K562 (cell line): ENCODE data around the gene AKAP14. TPM values are rescaled to one million over a fixed set of nuclear protein-coding genes. Genes with fewer than 3 reads are reported as not detected.

ENCODE experiments used
- ARNT ChIP-seq, 2 experiments: fragments of 450-650 bp; IDR thresholded peaks; 2 replicates each; pipeline ENCODE4 v1.6.1; 2016; ENCODE audit warnings: mild to moderate bottlenecking in 1 of 2
- ASH1L ChIP-seq: fragments of 450-650 bp; IDR thresholded peaks from 2 replicates; pipeline ENCODE4 v1.6.1; 2018; ENCODE audit warnings: borderline replicate concordance, mild to moderate bottlenecking, low read depth; ENCODE audit not compliant: partially characterized antibody
- CBX2 ChIP-seq: fragments of 200-600 bp; sonication (generic); IDR thresholded peaks from one replicate; pipeline ENCODE4 v1.6.1; 2012; ENCODE audit warnings: mild to moderate bottlenecking, low read length, inconsistent platforms; ENCODE audit not compliant: insufficient read depth, poor library complexity, severe bottlenecking
- MBD2 ChIP-seq: sonication (generic); IDR thresholded peaks from 2 replicates; pipeline ENCODE4 v1.6.1; 2016; ENCODE audit warnings: low read depth, borderline replicate concordance
- MEF2D ChIP-seq: conservative IDR thresholded peaks from 2 replicates; pipeline ENCODE4 v1.6.1; 2016; ENCODE audit warnings: low read depth, missing genetic modification characterization, missing compliant biosample characterization
- PURB ChIP-seq: sonication (generic); formaldehyde crosslinking; IDR thresholded peaks from 2 replicates; pipeline ENCODE4 v1.9.0; 2021; ENCODE audit warnings: low read depth, mild to moderate bottlenecking, missing genetic modification reagents
- TCFL5 ChIP-seq: fragments of 250-450 bp; sonication (Bioruptor Pico); conservative IDR thresholded peaks from 2 replicates; pipeline ENCODE4 v1.6.1; 2021; ENCODE audit warnings: mild to moderate bottlenecking, moderate library complexity, matching md5 sums
- ZNF175 ChIP-seq: fragments of 200-800 bp; sonication (Bioruptor generic); IDR thresholded peaks from 2 replicates; pipeline ENCODE4 v1.6.1; 2016; ENCODE audit warnings: low read depth, mild to moderate bottlenecking, missing genetic modification characterization, missing compliant biosample characterization
- ZNF232 ChIP-seq: sonication (generic); formaldehyde crosslinking; IDR thresholded peaks from 2 replicates; pipeline ENCODE4 v1.8.0; 2022; ENCODE audit warnings: mild to moderate bottlenecking, missing genetic modification reagents
- ZNF644 ChIP-seq: fragments of 200-800 bp; sonication (Bioruptor generic); IDR thresholded peaks from 2 replicates; pipeline ENCODE4 v1.6.1; 2016; ENCODE audit warnings: low read depth, missing genetic modification characterization, missing compliant biosample characterization
- ZNF766 ChIP-seq: fragments of 200-800 bp; sonication (Bioruptor generic); conservative IDR thresholded peaks from 2 replicates; pipeline ENCODE4 v1.6.1; 2016; ENCODE audit warnings: missing genetic modification characterization, missing compliant biosample characterization
- polyA plus RNA-seq, 8 experiments: library from polyadenylated mRNA; depleted of rRNA in 4 of 8; stranded (reverse) in 5 of 8; unstranded in 3 of 8; fragments of >200 nt; fragmentation: Nextera tagmentation in 2 of 8; fragmentation: Illumina TruSeq in 1 of 8; extraction: Ambion mirVana in 2 of 8; extraction: Trizol in 1 of 8; gene quantifications; 2 replicates each; pipeline versions ENCODE4 v1.2.1 to v1.2.3, GENCODE V29; 2011 to 2014; ENCODE audit warnings: inconsistent platforms in 1 of 8, missing spikeins in 1 of 8
- total RNA-seq, 7 experiments: library from RNA; depleted of rRNA in 6 of 7; stranded (reverse); fragments of >200 nt in 6 of 7; fragmentation: Illumina TruSeq in 2 of 7; extraction: Trizol in 2 of 7; gene quantifications; 2 replicates each; pipeline versions ENCODE4 v1.2.1 to v1.2.3, GENCODE V29; 2011 to 2021; ENCODE audit warnings: low replicate concordance in 1 of 7
- TF ChIP-seq, protein P1 (sequence below), 2 experiments: fragments of 200-800 bp in 1 of 2; sonication (Bioruptor generic) in 1 of 2; sonication (generic) in 1 of 2; formaldehyde crosslinking in 1 of 2; IDR thresholded peaks in 1 of 2; conservative IDR thresholded peaks in 1 of 2; 2 replicates each; pipeline versions ENCODE4 v1.5.0 to v1.6.1; 2016 to 2020; ENCODE audit warnings: missing compliant biosample characterization in 1 of 2, missing genetic modification characterization in 1 of 2, missing genetic modification reagents in 1 of 2

The AKAP14 gene
- total and polyA plus RNA-seq, 9 of the 15 experiments (the other 6 are each of a cell fraction or from before 2014, with no cell fraction given) = not detected

DNA sequence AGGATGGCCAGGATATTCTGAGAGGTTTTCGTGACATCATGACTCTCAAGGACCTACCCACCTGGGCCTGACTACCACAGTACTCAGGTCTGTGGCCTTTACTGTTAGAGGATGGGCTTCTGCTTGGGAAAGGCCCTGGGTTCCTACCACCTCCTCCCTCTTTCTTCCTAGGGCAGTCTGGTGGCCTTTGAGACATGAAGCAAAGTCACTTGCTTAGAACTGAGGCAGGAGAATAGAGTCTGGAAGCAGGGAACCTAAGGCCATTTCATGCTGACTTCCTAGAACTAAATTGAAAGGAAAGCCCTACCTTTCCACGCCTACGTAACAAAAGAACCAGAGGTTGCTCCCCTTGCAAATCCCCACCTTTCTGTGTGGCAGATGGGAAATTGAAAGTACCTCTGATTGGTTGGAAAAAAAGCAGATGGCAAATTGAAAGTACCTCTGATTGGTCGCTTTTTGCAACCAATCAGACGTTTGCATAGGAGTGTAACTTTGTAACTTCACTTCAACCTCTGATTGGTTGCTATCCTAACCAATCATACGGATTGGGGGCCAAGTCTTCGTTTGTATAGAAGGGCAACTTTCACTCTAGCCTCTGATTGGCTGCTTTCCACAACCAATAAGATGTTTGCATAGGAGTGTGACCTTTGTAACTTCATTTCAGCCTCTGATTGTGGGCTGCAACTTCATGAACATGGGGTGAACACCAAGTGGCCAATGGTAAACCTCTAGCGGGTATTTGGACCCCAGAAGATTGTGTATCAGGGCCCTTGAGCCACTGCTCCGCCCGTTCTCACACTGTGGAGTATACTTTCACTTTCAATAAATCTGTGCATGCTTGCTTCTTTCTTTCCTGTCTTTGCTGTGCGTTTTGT lies 9.9 kb upstream of the AKAP14 start (continued):
- TF ChIP-seq, protein P1, sequence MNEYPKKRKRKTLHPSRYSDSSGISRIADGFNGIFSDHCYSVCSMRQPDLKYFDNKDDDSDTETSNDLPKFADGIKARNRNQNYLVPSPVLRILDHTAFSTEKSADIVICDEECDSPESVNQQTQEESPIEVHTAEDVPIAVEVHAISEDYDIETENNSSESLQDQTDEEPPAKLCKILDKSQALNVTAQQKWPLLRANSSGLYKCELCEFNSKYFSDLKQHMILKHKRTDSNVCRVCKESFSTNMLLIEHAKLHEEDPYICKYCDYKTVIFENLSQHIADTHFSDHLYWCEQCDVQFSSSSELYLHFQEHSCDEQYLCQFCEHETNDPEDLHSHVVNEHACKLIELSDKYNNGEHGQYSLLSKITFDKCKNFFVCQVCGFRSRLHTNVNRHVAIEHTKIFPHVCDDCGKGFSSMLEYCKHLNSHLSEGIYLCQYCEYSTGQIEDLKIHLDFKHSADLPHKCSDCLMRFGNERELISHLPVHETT (CRISPR knock-in tag; conservative IDR thresholded peaks at IDR 0.05 in 1 of 2, IDR thresholded peaks at IDR 0.05 in 1 of 2) = 0 out of 4 replicates have a peak, but pooled peaks of 1 of the 2 experiments have one; percentile 35
- TF ChIP-seq ZNF766 (CRISPR knock-in tag) (0 out of 2 replicates have a peak, but pooled peaks have one; percentile 45), TCFL5 (CRISPR knock-in tag) (no peak), PURB (CRISPR knock-in tag) (no peak), CBX2 (no peak), ZNF644 (tag) (peak; percentile 57; the same call in 1 of the 2 replicates), MBD2 (peak; percentile 54; the same call in 1 of the 2 replicates), ASH1L (peak; percentile 77), ZNF232 (CRISPR knock-in tag) (no peak), ARNT (IDR thresholded peaks at IDR 0.05) (no peak), MEF2D (tag) (0 out of 2 replicates have a peak, but pooled peaks have one; percentile 41), ZNF175 (0 out of 2 replicates have a peak, but pooled peaks have one; percentile 27)
